Thyroid gland (tissue), 4 donors: ENCODE results near the gene CGN. TPM values are rescaled to one million over a fixed set of nuclear protein-coding genes. Genes with fewer than 3 reads are reported as not detected.
A peak's percentile ranks its signal among the peaks of the same experiment; 100 is the strongest.

Experiments used
- DNase-seq, 2 donors: peaks; one replicate each; pipeline ENCODE4 v3.0.0-alpha.2; 2019
- H3K27ac ChIP-seq, 3 donors: fragments of 200-600 bp; sonication (generic); 1 replicate in 2 of 3; 2 replicates in 1 of 3; pipeline ENCODE4 v1.5.1; 2016 to 2019; ENCODE audit warnings: mild to moderate bottlenecking in 1 of 3, moderate library complexity in 1 of 3
- H3K27me3 ChIP-seq: fragments of 200-600 bp; sonication (generic); one replicate; pipeline ENCODE4 v1.5.1; 2019
- H3K36me3 ChIP-seq, 2 donors: fragments of 200-600 bp; sonication (generic); one replicate each; pipeline ENCODE4 v1.5.1; 2016 to 2019
- H3K4me1 ChIP-seq, 2 donors: fragments of 200-600 bp; sonication (generic); one replicate each; pipeline ENCODE4 v1.5.1; 2017 to 2019
- H3K4me3 ChIP-seq, 3 donors: fragments of 200-600 bp; sonication (generic); replicated peaks in 1 of 3; 1 replicate in 2 of 3; 2 replicates in 1 of 3; pipeline ENCODE4 v1.5.1; 2016; ENCODE audit warnings: mild to moderate bottlenecking in 1 of 3
- H3K9me3 ChIP-seq: fragments of 200-600 bp; sonication (generic); one replicate; pipeline ENCODE4 v1.5.1; 2017
- CTCF ChIP-seq, 6 experiments: fragments of 200-600 bp in 3 of 6; fragments of 450-650 bp in 3 of 6; sonication (generic) in 3 of 6; IDR thresholded peaks; one replicate each; pipeline ENCODE4 v1.5.1; 2016 to 2019; ENCODE audit warnings: antibody characterized with exemption in 6 of 6, mild to moderate bottlenecking in 2 of 6, inconsistent platforms in 1 of 6, moderate library complexity in 1 of 6
- POLR2A ChIP-seq, 2 donors: fragments of 450-650 bp; IDR thresholded peaks; one replicate each; pipeline ENCODE4 v1.6.1; 2017; ENCODE audit warnings: antibody characterized with exemption in 2 of 2, mild to moderate bottlenecking in 2 of 2, moderate library complexity in 1 of 2
- WGBS, 2 donors: methylation state at CpG; one replicate each; pipeline ENCODE4 v1.1.5; 2017; 5-methylcytosine and 5-hydroxymethylcytosine counted together
- intact Hi-C: fragments of 100-400 bp; cut with DNase I; formaldehyde crosslinking; loops from one replicate; pipeline ENCODE4 v1.15.1; 2023
- total RNA-seq, 4 donors: library from RNA; depleted of rRNA; stranded (reverse); fragments of >200 nt; gene quantifications; one replicate each; pipeline ENCODE4 v1.2.3, GENCODE V29; 2016

Gene CGN
- total RNA-seq, 4 donors from 2014 or later = 7.7 to 14.9 (median 8.7) TPM

- intact Hi-C loops = loop anchor here (10.0 kb wide), 2 partner anchors 200 to 300 kb away; partner anchors contain the start of genes C2CD4D and RORC
- Histone ChIP-seq H3K4me1 (peaks cover 5 to 9% of the 10 kb centered on the region in 2 donors), H3K27me3 (no peaks in the 10 kb centered on the region), H3K4me3 (no peak overlapping the region), H3K36me3 (peaks cover 0 to 8% of the 10 kb centered on the region in 2 donors), H3K27ac (no peak overlapping the region), H3K9me3 (no peaks in the 10 kb centered on the region)
- WGBS, 2 donors = 68 to 72% methylated on average over 12 of the region's 12 CpGs
- no peak for TF ChIP-seq POLR2A (IDR thresholded peaks at IDR 0.05)
- TF ChIP-seq CTCF (IDR thresholded peaks at IDR 0.05) = peak; percentile 63 to 85 (median 67)
- peak; percentile 78 to 83 for DNase-seq
Measured at GRCh38 chr1:151534662-151535278, 23.6 kb downstream of the CGN start.

GRCh38 chr1:151535326-151536271 is 24.4 kb downstream of the CGN start:
- Histone ChIP-seq H3K4me3 (no peak overlapping the region), H3K4me1 (peaks cover 8 to 10% of the 10 kb centered on the region in 2 donors), H3K9me3 (no peaks in the 10 kb centered on the region), H3K27ac (no peak overlapping the region), H3K36me3 (no peaks in the 10 kb centered on the region), H3K27me3 (no peaks in the 10 kb centered on the region)
- DNase-seq = no peak
- intact Hi-C loops = loop anchor here (2.0 to 10.0 kb wide), 3 partner anchors 23 to 299 kb away; partner anchors contain the start of genes C2CD4D and RORC
- TF ChIP-seq CTCF (IDR thresholded peaks at IDR 0.05) (no peak), POLR2A (IDR thresholded peaks at IDR 0.05) (no peak)
- 84 to 85% methylated on average over 6 of the region's 6 CpGs for WGBS, 2 donors

- no peaks in the 10 kb centered on the region for H3K27me3 ChIP-seq
- peaks cover 8 to 16% of the 10 kb centered on the region in 2 donors for H3K4me1 ChIP-seq
- no peak for DNase-seq
- intact Hi-C loops = loop anchor here (2.0 to 10.0 kb wide), 3 partner anchors 24 to 298 kb away; partner anchors contain the start of genes C2CD4D and RORC
- no peak overlapping the region for H3K4me3 ChIP-seq
- TF ChIP-seq POLR2A (IDR thresholded peaks at IDR 0.05) (no peak), CTCF (IDR thresholded peaks at IDR 0.05) (no peak)
- no peaks in the 10 kb centered on the region for H3K9me3 ChIP-seq
- H3K27ac ChIP-seq = no peak overlapping the region
- H3K36me3 ChIP-seq = no peaks in the 10 kb centered on the region
- WGBS, 2 donors = 95% methylated on average over 7 of the region's 7 CpGs
Measured at GRCh38 chr1:151536499-151536898, 25.3 kb downstream of the CGN start.

- Histone ChIP-seq H3K36me3 (no peaks in the 10 kb centered on the region), H3K27me3 (no peaks in the 10 kb centered on the region), H3K9me3 (no peaks in the 10 kb centered on the region), H3K27ac (no peak overlapping the region), H3K4me3 (no peak overlapping the region), H3K4me1 (peaks cover 8 to 19% of the 10 kb centered on the region in 2 donors)
- no peak for DNase-seq
- 85 to 91% methylated on average over 9 of the region's 9 CpGs for WGBS, 2 donors
- intact Hi-C loops = loop anchor here (2.0 to 10.0 kb wide), 3 partner anchors 24 to 298 kb away; partner anchors contain the start of genes C2CD4D and RORC
- TF ChIP-seq POLR2A (IDR thresholded peaks at IDR 0.05) = no peak
- TF ChIP-seq CTCF (IDR thresholded peaks at IDR 0.05) = no peak
Measured at GRCh38 chr1:151537112-151537511, 25.9 kb downstream of the CGN start.
